ENCODE measurements around the gene PRPF18.

DNA sequence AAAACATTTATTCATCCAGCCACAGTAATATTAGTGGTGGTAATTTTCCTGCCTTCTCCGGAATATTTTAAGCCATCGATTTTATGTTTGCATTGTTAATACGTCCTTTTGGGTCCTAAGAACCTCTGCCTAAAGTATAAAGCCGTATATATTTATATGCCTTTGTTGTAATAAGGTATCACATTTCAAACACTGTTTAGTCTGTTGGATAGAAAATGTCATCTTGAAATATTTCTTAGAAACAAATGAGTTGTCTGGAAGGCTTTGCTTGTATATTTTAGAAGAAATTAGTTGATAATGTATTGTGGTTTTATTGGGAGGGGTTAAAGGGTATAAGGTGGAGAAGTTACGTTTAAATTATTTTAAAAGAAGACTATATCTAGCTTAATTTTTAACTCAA, 11.1 kb downstream of the PRPF18 start:
- TF ChIP-seq CTCF (conservative IDR thresholded peaks at IDR 0.05; ENCODE audit: low read depth, low read length) (no peak), EZH2 (IDR thresholded peaks at IDR 0.05; ENCODE audit: low read length, unreplicated experiment) (no peak), EZH2phosphoT487 (IDR thresholded peaks at IDR 0.05; ENCODE audit: borderline replicate concordance, low read length) (no peak)

Data from PC-3 (cell line).